Right lobe of liver (tissue), 6 donors: ENCODE data around the gene GLS. TPM values are rescaled to one million over a fixed set of nuclear protein-coding genes. Genes with fewer than 3 reads are reported as not detected.
A peak's percentile ranks its signal among the peaks of the same experiment; 100 is the strongest.

Source experiments
- ATAC-seq, 4 donors: fragments of 200-7000 bp; cut with Tn5 transposase; one replicate each; pipeline ENCODE4 v1.9.1; 2020; ENCODE audit warnings: mild to moderate bottlenecking in 4 of 4, moderate library complexity in 4 of 4
- DNase-seq, 3 donors: peaks; one replicate each; pipeline ENCODE4 v3.0.0-alpha.2; 2020
- H3K27ac ChIP-seq, 3 donors: fragments of 200-600 bp; one replicate each; pipeline ENCODE4 v1.8.0; 2022
- H3K27me3 ChIP-seq, 2 donors: fragments of 200-600 bp; one replicate each; pipeline ENCODE4 v1.8.0; 2022
- H3K36me3 ChIP-seq, 4 donors: fragments of 200-600 bp; sonication (generic) in 1 of 4; one replicate each; pipeline versions ENCODE4 v1.5.1 to v1.8.0; 2017 to 2022; ENCODE audit warnings: control low read depth in 1 of 4
- H3K4me1 ChIP-seq, 4 donors: fragments of 200-600 bp; sonication (generic) in 1 of 4; one replicate each; pipeline versions ENCODE4 v1.5.1 to v1.8.0; 2017 to 2022; ENCODE audit warnings: control low read depth in 1 of 4
- H3K4me3 ChIP-seq, 3 donors: fragments of 200-600 bp; one replicate each; pipeline ENCODE4 v1.8.0; 2022
- H3K9me3 ChIP-seq, 4 donors: fragments of 200-600 bp; sonication (generic) in 1 of 4; one replicate each; pipeline versions ENCODE4 v1.5.1 to v1.8.0; 2017 to 2022; ENCODE audit warnings: control low read depth in 1 of 4
- CTCF ChIP-seq, 4 donors: fragments of 200-600 bp in 3 of 4; fragments of 450-650 bp in 1 of 4; IDR thresholded peaks; one replicate each; pipeline versions ENCODE4 v1.5.1 to v1.8.0; 2016 to 2022; ENCODE audit warnings: antibody characterized with exemption in 4 of 4, mild to moderate bottlenecking in 2 of 4
- POLR2A ChIP-seq: fragments of 450-650 bp; IDR thresholded peaks from one replicate; pipeline ENCODE4 v1.6.1; 2017; ENCODE audit warnings: antibody characterized with exemption, mild to moderate bottlenecking
- WGBS: methylation state at CpG from one replicate; pipeline ENCODE4 v1.1.6; 2018; ENCODE audit warnings: low coverage, low lambda C conversion rate; ENCODE audit not compliant: insufficient coverage; ENCODE audit errors: missing lambda C conversion rate; 5-methylcytosine and 5-hydroxymethylcytosine counted together
- intact Hi-C, 2 donors: fragments of 100-400 bp; cut with DNase I; formaldehyde crosslinking; loops; one replicate each; pipeline versions ENCODE4 v1.11.2 to v1.14.1; 2022
- total RNA-seq, 6 experiments: library from RNA; depleted of rRNA in 2 of 6; stranded (reverse); fragments of >200 nt in 2 of 6; fragmentation: NEBNext Ultra II Directional in 3 of 6; extraction: Animal tissue kit (Norgen Biotek cat#: 25700) in 3 of 6; gene quantifications; one replicate each; pipeline versions ENCODE4 v1.1.0 to v1.2.4, GENCODE V29; 2016 to 2023
- donor health status: DM: no; HTN: yes; CAD: no.
- donor health status: DM: no; HTN: no; CAD: no.
- donor health status: DM: no; HTN: no; CAD: no.
- donor health status: DM: no; HTN: yes; CAD: no.
- donor health status: DM: no; HTN: yes; CAD: no.

Gene GLS
- total RNA-seq, 6 experiments from 2014 or later: 6.6 to 25.0 (median 16.9) TPM

DNA sequence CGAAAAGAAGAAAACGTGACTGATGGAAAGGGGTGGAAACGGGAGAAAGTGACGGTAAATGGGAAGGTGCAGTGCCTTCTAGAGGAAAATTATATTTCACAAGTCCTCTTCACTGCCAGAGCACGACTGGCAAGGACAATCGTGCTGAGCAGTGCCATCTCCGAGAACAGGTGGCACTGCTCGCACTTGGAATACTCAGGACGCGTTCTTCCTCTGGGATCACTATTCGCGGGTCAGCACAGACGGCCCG is 133.0 kb downstream of the GLS start:
- 0% methylated on average over 4 of the region's 14 CpGs for WGBS
- H3K27me3 ChIP-seq: no peaks in the 10 kb centered on the region
- no peaks in the 10 kb centered on the region for H3K9me3 ChIP-seq
- H3K36me3 ChIP-seq: peaks cover 0 to 14% (median 6%) of the 10 kb centered on the region in 4 donors
- ATAC-seq (no peak), DNase-seq (no peak)
- intact Hi-C loops: no loop called here
- no peak for TF ChIP-seq POLR2A
- TF ChIP-seq CTCF (IDR thresholded peaks at IDR 0.05): no peak
- peak overlapping the region; percentile 88 to 94 (median 88) for H3K27ac ChIP-seq
- H3K4me1 ChIP-seq: peaks cover 0 to 15% (median 6%) of the 10 kb centered on the region in 4 donors
- peak overlapping the region; percentile 74 to 86 (median 83) for H3K4me3 ChIP-seq

GRCh38 chr2:191013932-191014652 is 133.5 kb downstream of the GLS start, which contains the start of gene STAT1:
Gene STAT1 (minus strand): TSS chr2:191014171. CDS start chr2:191010003, 4,168 bp downstream.
- peak; percentile 94 to 98 (median 97) for ATAC-seq
- H3K4me3 ChIP-seq: peak within 1 kb of the TSS; percentile 74 to 86 (median 83)
- TF ChIP-seq CTCF (IDR thresholded peaks at IDR 0.05) (peak in 3 of 4 donors; percentile 19 to 28 (median 27)), POLR2A (peak; percentile 99)
- WGBS: 0% methylated on average over 23 of the region's 68 CpGs
- intact Hi-C loops: no loop called here
- H3K9me3 ChIP-seq: no peaks in the 10 kb centered on the region
- peak; percentile 95 to 96 (median 95) for DNase-seq
- H3K27me3 ChIP-seq: no peaks in the 10 kb centered on the region
- H3K27ac ChIP-seq: peak within 1 kb of the TSS; percentile 88 to 94 (median 88)
- peaks cover 0 to 15% (median 6%) of the 10 kb centered on the region in 4 donors for H3K4me1 ChIP-seq
- H3K36me3 ChIP-seq: peaks cover 0 to 9% (median 2%) of the 10 kb centered on the region in 4 donors

GRCh38 chr2:191014653-191015020 is 134.0 kb downstream of the GLS start:
- Histone ChIP-seq H3K4me1 (peaks cover 0 to 15% (median 6%) of the 10 kb centered on the region in 4 donors), H3K27me3 (no peaks in the 10 kb centered on the region), H3K27ac (peak overlapping the region; percentile 88 to 94 (median 88)), H3K36me3 (peaks cover 0 to 4% (median 1%) of the 10 kb centered on the region in 4 donors), H3K4me3 (peak overlapping the region; percentile 74 to 86 (median 83)), H3K9me3 (no peaks in the 10 kb centered on the region)
- intact Hi-C loops: no loop called here
- no peak for TF ChIP-seq POLR2A
- ATAC-seq: no peak
- WGBS: 38% methylated on average over 4 of the region's 4 CpGs
- DNase-seq: no peak

Other genes starting within 250 kb of the GLS start
- gene NAB1, start 231.7 kb upstream of the GLS start, total RNA-seq: 10 to 100 TPM; 22.0 to 29.9 (median 23.8) TPM
- 10 to 100 TPM; 28.9 to 72.3 (median 48.5) TPM for gene STAT1, start 133.3 kb downstream of the GLS start, total RNA-seq